Lower leg skin (tissue), 4 donors: ENCODE measurements around the gene SH3BP5L. TPM values are rescaled to one million over a fixed set of nuclear protein-coding genes. Genes with fewer than 3 reads are reported as not detected.

Source experiments
- DNase-seq, 2 donors: peaks; one replicate each; pipeline ENCODE4 v3.0.0-alpha.2; 2019; ENCODE audit warnings: low spot score in 2 of 2
- H3K4me3 ChIP-seq: fragments of 200-600 bp; sonication (generic); 2 replicates; pipeline ENCODE4 v1.5.1; 2017; ENCODE audit warnings: mild to moderate bottlenecking, low read depth; ENCODE audit not compliant: poor library complexity, severe bottlenecking
- CTCF ChIP-seq, 3 donors: fragments of 450-650 bp; IDR thresholded peaks; one replicate each; pipeline ENCODE4 v1.5.1; 2016; ENCODE audit warnings: antibody characterized with exemption in 3 of 3, mild to moderate bottlenecking in 3 of 3, moderate library complexity in 2 of 3
- POLR2A ChIP-seq, 2 donors: fragments of 450-650 bp; IDR thresholded peaks; one replicate each; pipeline ENCODE4 v1.6.1; 2016 to 2017; ENCODE audit warnings: antibody characterized with exemption in 2 of 2, mild to moderate bottlenecking in 1 of 2, moderate library complexity in 1 of 2
- WGBS, 2 donors: methylation state at CpG; one replicate each; pipeline ENCODE4 v1.1.5; 2018; 5-methylcytosine and 5-hydroxymethylcytosine counted together
- intact Hi-C: fragments of 100-400 bp; cut with DNase I; formaldehyde crosslinking; loops from one replicate; pipeline ENCODE4 v1.15.0; 2023; ENCODE audit warnings: low total_unique reads
- total RNA-seq, 4 donors: library from RNA; depleted of rRNA; stranded (reverse); fragments of >200 nt; gene quantifications; one replicate each; pipeline ENCODE4 v1.1.0, GENCODE V29; 2016

Gene SH3BP5L
- total RNA-seq, 4 donors from 2014 or later = 31.4 to 45.4 (median 33.9) TPM

DNA sequence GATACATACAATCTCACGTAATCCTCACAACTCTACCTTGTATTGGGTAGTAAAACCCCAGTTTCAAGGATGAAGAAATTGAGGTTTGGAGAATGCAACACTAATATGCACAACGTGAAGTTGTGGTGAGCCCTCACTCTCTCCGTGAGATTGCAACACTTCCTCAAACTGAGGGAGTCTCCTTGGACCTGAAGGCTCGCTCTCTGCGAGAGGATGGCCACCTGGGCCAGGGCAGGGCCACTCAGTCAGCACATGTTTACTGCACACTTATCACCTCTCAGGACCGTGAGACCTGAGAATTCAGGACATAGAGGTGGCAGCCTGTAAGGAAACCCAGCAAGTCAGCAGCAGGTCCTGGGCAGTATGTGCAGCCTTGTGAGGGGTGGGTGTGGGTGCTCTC lies 8.7 kb downstream of the SH3BP5L start:
- TF ChIP-seq CTCF (IDR thresholded peaks at IDR 0.05) (no peak), POLR2A (IDR thresholded peaks at IDR 0.05) (no peak)
- H3K4me3 ChIP-seq = no peak overlapping the region
- intact Hi-C loops = no loop called here
- peak in 1 of 2 donors; percentile 75 for DNase-seq
- WGBS, 2 donors = 75 to 81% methylated on average over 6 of the region's 6 CpGs

DNA sequence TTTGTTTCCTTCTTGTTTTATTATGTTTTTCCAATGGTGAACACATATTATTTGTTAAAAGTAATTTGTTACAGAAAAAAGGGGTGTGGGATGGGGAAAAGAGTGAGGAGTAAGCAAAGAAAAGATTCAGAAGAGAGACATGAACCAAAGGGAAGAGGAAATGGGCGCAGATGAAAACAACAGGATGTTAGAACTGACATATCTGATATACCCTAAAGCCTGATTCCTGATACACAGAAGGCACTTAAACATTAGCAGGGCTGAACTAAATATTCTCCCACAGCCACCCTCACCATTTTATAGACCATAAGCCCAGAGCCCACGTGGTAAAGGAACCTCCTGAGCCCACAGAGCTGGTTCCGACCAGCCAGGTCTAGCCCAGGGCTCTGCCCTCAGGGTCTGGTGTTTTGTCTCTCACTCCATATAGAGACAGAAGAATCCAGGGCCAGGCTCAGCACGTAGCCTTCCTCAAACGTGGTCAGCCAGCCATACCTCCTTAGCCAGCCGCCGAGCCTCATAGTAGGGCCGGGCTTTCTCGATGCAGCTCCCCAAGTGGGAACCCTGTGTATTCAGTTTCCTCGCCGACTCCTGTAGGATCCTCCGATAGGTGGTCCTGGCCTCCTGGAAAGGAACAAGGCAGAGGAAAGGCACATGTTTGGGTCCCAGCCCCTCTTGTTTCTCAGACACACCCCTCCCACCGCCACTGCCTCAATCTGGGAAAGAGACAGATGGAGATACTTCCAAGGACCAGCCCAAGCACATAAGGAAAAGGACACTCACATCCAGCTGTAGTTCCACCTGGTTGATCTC lies 9.5 kb downstream of the SH3BP5L start:
- TF ChIP-seq CTCF (IDR thresholded peaks at IDR 0.05) (no peak), POLR2A (IDR thresholded peaks at IDR 0.05) (no peak)
- DNase-seq = peak in 1 of 2 donors; percentile 79
- no peak overlapping the region for H3K4me3 ChIP-seq
- intact Hi-C loops = no loop called here
- 84% methylated on average over 13 of the region's 13 CpGs for WGBS, 2 donors

DNA sequence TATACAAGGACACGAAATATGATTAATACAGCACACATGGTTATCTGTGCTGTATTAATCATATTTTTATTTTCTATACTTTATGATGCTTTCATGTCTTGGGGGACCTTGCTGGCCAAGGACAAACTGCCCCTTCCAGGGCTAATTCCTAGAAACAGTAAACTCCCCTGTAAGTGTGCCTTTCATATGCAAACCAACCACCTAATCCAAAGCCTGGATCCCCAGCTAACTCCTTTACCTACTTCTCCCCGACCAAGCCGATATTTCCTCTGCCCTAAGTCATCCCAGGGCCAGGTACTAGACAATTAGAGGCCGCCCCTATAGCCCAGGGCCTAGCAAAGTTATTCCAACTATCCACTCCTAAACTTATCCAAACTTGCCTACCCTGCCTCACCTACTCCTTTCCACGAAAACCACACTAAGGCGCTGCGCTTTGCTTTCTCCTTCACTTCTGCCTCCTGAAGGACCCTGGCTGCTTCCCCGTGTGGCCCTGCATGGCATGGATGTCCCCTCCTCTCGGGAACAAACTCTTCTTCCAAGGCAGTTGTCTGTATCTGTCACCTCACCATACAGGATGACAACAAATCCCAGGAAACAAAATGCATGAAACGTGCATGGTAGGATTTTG lies 10.2 kb downstream of the SH3BP5L start:
- H3K4me3 ChIP-seq = no peak overlapping the region
- DNase-seq = peak in 1 of 2 donors; percentile 23
- no peak for TF ChIP-seq CTCF (IDR thresholded peaks at IDR 0.05)
- TF ChIP-seq POLR2A (IDR thresholded peaks at IDR 0.05) = no peak
- intact Hi-C loops = no loop called here
- 79 to 86% methylated on average over 10 of the region's 10 CpGs for WGBS, 2 donors

DNA sequence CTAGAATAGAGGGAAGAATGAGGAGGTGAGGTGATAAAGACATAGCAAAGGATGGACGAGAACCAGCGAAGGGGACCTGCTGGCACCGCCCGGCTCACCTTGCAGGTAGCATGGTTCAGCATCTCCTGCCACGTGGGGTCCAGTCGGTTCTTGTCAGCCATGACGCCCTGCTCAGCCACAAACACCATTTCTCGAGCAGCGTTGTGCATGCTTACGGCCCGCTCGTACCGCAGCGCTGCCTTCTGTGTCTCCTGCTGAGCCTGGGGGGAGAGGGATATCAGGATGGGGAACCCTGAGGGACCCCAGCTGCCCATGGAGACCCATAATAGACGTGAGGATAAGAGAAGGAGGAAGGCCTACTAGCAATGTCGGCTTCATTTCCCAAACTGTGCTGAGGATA lies 11.4 kb downstream of the SH3BP5L start:
- peak in 1 of 2 donors; percentile 75 for DNase-seq
- intact Hi-C loops = no loop called here
- no peak for TF ChIP-seq POLR2A (IDR thresholded peaks at IDR 0.05)
- TF ChIP-seq CTCF (IDR thresholded peaks at IDR 0.05) = no peak
- WGBS, 2 donors = 95 to 97% methylated on average over 16 of the region's 16 CpGs
- no peak overlapping the region for H3K4me3 ChIP-seq

GRCh38 chr1:248813546-248813945 lies 12.2 kb downstream of the SH3BP5L start:
- DNase-seq = peak in 1 of 2 donors; percentile 68
- WGBS, 2 donors = 85 to 92% methylated on average over 7 to 8 of the region's 8 CpGs

More at GRCh38 chr1:248813546-248813945, 12.2 kb downstream of the SH3BP5L start:
- H3K4me3 ChIP-seq = no peak overlapping the region
- no peak for TF ChIP-seq POLR2A (IDR thresholded peaks at IDR 0.05)
- TF ChIP-seq CTCF (IDR thresholded peaks at IDR 0.05) = no peak
- intact Hi-C loops = no loop called here
